ENCODE data around the gene L1CAM.

L1CAM gene

DNA sequence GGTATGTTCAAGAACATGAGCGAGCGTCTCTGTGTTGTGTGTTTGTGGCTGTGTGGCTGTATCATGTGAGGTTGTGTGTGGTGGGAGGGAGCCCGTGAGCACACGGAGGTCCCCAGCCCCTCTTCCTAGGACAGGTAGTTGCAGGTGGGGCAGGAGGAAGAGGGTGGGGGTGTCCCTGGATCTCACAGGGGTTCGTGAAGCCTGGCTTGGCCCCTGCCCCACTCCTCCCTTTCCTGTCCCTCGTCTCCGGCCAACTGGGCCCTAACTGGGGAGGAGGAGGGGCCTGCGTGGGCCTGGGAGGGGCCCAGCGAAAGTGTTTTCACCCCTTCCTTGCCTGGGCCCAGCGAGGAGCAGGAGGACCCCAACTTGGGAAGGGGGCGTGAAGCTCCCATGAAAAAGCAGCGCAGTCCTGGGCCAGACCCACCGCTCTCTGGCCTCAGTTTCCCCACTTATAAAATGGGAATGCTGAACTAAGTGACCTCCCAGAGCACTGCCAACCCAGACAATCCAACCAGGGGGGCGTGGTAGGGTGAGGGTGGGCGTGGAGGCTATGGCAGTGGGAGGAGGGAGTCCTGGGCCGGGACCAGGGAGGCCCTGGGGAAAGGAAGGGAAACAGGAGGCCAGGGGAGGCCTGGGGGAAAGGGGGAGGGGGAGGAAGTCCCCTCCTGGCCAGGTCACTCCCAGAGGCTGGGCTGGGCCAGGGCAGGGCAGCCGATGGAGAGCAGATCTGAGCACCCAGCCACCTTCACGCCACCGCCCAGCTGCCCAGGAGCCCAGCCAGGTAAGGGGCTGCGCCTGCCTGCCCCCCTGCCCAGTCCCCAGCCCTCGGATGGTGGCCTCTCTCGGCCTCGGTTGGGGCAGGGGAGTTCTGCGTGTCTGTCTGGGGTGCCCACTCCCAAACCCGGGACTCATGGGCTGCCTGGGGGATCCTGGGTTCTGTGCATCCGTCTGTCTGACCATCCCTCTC, 18.3 kb upstream of the L1CAM start, which contains the start of gene AVPR2:
AVPR2 (plus strand) TSS at position 683 of the 967 bp plus-strand sequence. CDS start 473 bp downstream, outside the sequence.
- no peak for DNase-seq (ENCODE audit: low read depth in 2 of 2)

- DNase-seq (ENCODE audit: low read depth in 2 of 2) = no peak
Measured at GRCh38 chrX:153903238-153903980, 17.4 kb upstream of the L1CAM start.

- no peak for DNase-seq (ENCODE audit: low read depth in 2 of 2)
Measured at GRCh38 chrX:153902385-153902784, 16.4 kb upstream of the L1CAM start.

- DNase-seq (ENCODE audit: low read depth in 2 of 2) = no peak
Measured at GRCh38 chrX:153901753-153902140, 15.8 kb upstream of the L1CAM start.

DNA sequence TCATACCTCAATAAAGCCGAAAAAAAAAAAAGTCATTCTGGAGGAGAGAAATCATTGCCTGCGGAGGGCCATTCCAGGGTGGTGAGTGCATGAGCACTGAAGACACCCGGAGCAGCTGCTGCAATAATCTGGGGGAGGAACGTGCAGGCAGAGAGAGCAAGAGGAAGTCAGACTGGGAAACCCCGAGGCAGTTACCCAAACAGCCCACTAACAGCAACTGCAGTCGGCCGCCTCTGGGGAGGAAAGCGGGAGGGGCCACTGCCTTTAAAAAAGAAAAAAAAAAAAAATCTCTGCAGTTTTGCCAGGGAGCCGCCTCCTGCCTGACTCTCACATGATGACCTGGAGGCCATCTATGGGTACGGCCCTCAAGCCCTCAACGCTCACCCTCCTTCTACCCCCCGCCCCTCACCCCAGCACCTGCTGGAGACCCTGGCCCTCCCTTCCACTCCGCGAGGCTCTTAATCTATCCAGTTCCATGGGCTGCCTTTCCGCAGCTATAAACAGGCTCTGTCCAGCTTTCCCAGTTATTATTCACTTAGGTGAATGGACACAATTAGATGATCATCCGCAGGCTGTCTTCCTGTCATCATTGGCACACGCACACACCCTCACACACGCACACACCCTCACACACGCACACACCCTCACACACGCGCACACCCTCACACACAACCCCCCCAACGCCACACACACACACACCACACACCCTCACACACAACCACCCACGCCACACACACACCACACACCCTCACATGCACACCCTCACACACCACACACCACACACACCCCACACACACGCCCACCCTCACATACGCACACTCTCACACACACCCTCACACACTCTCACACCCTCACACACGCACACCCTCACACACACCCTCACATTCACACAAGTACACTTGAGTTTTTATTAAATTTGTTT, 15.1 kb upstream of the L1CAM start:
- DNase-seq (ENCODE audit: low read depth in 2 of 2) = peak; percentile 27 to 41

GRCh38 chrX:153897899-153898298, 11.9 kb upstream of the L1CAM start:
- no peak for DNase-seq (ENCODE audit: low read depth in 2 of 2)

GRCh38 chrX:153889123-153889522, 3.1 kb upstream of the L1CAM start:
- DNase-seq (ENCODE audit: low read depth in 2 of 2) = no peak

DNA sequence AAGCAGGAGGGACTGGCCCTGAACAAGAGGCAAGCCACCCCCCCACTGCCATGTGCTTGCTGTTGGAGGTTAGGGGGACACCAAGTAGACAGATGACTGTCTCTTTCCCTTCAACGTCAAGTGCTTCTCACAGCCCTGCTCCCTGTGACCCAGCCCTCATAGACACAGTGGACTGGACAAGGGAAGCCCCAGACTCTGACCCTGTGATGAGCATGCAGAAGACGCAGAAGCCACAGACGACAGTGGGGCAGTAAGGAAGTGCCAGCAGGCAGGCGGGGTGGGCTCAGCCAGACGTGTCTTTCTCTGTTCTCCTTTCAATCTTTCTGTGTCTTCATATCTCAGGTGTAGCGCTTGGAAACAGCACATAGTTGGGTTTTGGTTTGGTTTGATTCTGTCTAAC, 2.4 kb upstream of the L1CAM start:
- DNase-seq (ENCODE audit: low read depth in 2 of 2) = no peak

DNA sequence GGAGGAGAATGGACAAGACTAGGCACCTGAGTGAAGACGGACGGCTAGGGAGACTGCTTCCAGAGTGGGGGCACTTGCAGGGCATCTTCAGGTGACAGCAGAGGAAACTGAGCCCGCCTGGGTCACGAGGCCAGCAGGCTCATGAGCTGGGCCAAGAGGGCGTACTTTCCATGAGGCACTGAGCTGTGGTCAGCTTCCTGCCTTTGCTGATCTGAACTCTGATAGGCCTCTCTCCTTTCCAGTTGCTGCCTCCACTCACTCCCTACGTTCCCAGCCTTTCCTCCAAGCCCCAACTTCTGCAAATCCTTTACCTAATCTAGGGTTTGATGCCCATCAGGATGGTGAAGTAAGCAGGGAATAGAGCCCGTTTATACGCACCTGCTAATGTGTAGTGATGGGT, 1.4 kb upstream of the L1CAM start:
- DNase-seq (ENCODE audit: low read depth in 2 of 2) = no peak

DNA sequence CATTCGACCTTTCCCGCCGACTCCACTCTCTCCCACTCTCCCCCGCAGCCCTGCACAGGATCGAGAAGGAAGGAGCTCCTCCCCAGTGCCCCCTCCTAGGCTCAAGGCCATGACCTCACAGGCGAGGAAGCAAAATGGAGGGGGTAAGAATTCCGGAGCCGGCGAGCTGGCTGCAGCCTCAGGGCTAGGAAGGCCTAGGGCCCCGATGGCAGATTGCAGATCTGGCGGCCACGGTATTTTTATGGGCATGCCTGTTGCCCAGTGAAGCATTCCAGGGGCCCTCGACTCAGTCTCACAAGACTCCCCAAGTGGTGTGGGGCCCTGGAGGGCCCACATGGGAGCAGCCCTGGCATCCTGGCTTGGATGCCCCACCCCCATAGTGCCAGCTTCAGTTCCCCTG, 942 bp upstream of the L1CAM start:
- no peak for DNase-seq (ENCODE audit: low read depth in 2 of 2)

GRCh38 chrX:153885208-153885787, 675 bp downstream of the L1CAM start:
- DNase-seq (ENCODE audit: low read depth in 2 of 2) = no peak

DNA sequence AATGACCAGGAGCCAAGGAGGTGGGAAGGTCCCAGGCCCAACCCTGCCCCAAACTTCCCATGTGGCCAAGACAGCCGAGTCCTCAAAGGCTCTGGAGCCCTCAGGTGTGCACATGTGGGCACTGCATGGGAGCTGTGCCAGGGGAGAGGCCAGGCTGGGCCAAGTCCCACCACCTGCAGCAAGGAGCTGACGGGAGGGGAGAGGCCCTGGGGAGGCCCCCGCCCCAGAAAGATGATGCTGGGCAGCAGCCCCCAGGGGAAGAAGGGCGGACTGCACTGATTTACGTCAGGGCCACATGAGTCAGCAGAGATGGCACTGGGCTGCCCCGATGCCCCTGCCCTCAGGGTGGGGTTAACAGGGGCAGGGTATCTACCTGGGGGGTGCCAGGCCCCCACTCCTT, 1.4 kb downstream of the L1CAM start:
- no peak for DNase-seq (ENCODE audit: low read depth in 2 of 2)

- DNase-seq (ENCODE audit: low read depth in 2 of 2) = no peak
Measured at GRCh38 chrX:153884136-153884535, 1.8 kb downstream of the L1CAM start.

- DNase-seq (ENCODE audit: low read depth in 2 of 2) = no peak
Measured at GRCh38 chrX:153883163-153883843, 2.7 kb downstream of the L1CAM start.

DNA sequence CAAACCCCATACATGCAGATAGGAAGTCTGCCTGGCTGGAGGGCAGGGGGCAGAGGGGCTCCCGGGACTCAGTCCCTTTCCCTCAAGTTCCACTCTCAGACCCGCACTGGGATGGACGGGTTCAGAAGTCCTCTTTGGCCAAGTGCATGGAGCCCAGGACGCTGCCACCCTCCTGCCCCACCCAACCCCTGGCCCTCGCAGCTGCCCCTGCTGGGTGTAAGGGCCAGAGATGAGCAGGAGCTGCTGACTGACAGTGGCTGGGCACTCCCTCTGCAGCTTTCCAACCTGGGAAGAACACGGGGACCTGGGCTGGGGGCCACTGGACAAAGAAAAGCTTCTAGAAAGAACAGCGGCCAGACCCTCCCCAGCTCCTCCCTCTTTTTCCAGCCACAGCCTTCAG, 3.4 kb downstream of the L1CAM start:
- DNase-seq (ENCODE audit: low read depth in 2 of 2) = no peak

GRCh38 chrX:153882086-153882498, 3.9 kb downstream of the L1CAM start:
- no peak for DNase-seq (ENCODE audit: low read depth in 2 of 2)

GRCh38 chrX:153881281-153881680, 4.7 kb downstream of the L1CAM start:
- no peak for DNase-seq (ENCODE audit: low read depth in 2 of 2)

- DNase-seq (ENCODE audit: low read depth in 2 of 2) = no peak
Measured at GRCh38 chrX:153880440-153880815, 5.5 kb downstream of the L1CAM start.

DNA sequence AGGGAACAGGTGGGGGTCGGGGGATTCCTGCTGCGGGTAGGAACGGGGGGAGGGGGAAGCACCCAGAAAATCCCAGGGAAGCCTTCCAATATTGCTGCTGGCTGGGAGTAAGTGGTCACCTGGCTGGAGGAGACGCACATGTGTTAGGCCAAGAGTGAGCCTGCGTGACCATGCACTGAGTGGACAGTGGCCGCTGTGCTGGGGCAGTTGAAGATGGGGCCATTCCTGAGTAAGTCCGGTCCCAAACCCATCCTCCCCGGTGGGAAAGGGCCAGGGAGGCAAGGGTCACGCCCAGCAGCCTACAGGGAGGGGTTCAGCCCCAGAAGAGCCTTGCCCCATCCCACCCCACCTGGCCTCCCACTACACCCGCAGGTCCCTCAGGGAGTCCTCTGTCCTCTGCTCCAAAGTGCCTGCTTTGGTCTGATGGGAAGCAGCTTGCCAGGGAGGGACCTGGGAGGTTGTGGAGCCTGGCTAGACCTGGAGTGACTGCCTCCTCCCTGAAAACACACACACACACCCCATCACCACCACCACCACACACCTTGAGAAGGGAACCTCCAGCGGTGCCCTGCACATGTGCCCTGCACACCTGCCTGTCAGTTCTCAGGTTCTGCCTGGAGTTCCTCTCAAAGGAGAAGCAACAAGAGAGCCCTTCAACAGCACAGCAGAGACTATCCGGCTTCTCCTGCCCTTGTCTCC, 6.1 kb downstream of the L1CAM start:
- DNase-seq (ENCODE audit: low read depth in 2 of 2) = no peak

GRCh38 chrX:153878969-153879653, 6.9 kb downstream of the L1CAM start:
- no peak for DNase-seq (ENCODE audit: low read depth in 2 of 2)

Data from stimulated activated CD4-positive, alpha-beta T cell treated with anti-CD3 and anti-CD28 coated beads, Interleukin-15, amount 100 ng/mL, for 48 hours (primary cell).